Thyroid gland (tissue), 4 donors: Measurements from ENCODE around the gene MRPL14.

Experiments
- CTCF ChIP-seq, 6 experiments: fragments of 200-600 bp in 3 of 6; fragments of 450-650 bp in 3 of 6; sonication (generic) in 3 of 6; IDR thresholded peaks; one replicate each; pipeline ENCODE4 v1.5.1; 2016 to 2019; ENCODE audit warnings: antibody characterized with exemption in 6 of 6, mild to moderate bottlenecking in 2 of 6, inconsistent platforms in 1 of 6, moderate library complexity in 1 of 6
- POLR2A ChIP-seq, 2 donors: fragments of 450-650 bp; IDR thresholded peaks; one replicate each; pipeline ENCODE4 v1.6.1; 2017; ENCODE audit warnings: antibody characterized with exemption in 2 of 2, mild to moderate bottlenecking in 2 of 2, moderate library complexity in 1 of 2

DNA sequence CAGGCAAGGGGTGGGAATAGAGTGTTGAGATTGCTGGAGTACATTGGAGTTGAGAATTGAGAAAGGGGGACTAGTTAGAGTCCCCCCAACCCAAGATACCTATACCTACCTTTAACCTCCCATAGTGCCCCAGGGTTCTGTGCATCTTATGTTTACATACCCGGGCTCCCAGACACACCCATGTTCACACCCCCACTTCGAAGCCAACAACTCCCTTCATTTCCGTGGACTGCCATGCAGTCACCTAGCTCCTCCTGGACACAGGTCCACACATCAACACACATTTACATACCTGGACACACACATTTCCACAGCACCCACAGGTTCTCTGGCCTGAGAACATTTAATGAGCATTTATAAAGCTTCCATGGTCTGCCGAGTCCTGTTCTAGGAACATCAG lies 5.2 kb upstream of the MRPL14 start:
- TF ChIP-seq CTCF (IDR thresholded peaks at IDR 0.05) (no peak), POLR2A (IDR thresholded peaks at IDR 0.05) (no peak)
